AG04450 (cell line): Measurements from ENCODE around the gene ACR. TPM values are rescaled to one million over a fixed set of nuclear protein-coding genes. Genes with fewer than 3 reads are reported as not detected.
"Not testable (repeated sequence)": the region's sequence is repeated elsewhere in the genome, so short reads cannot be mapped to it uniquely, and the experiment has no call there.

Experiments used
- CTCF ChIA-PET: fragments of 300-600, 350-600 bp; formaldehyde crosslinking; extraction: SDS; loops from one replicate; lab custom pipeline; 2022; ENCODE audit warnings: antibody characterized with exemption, inconsistent platforms; lab: Charles Lee
- POLR2A ChIA-PET: fragments of 350-600 bp; formaldehyde crosslinking; extraction: SDS; loops from one replicate; lab custom pipeline; 2021; ENCODE audit warnings: antibody characterized with exemption, inconsistent platforms; lab: Yijun Ruan, JAX
- DNase-seq: peaks from one replicate; pipeline ENCODE4 v3.0.0-alpha.2; 2011; ENCODE audit warnings: low read depth, low spot score
- H3K27ac ChIP-seq: one replicate; pipeline ENCODE4 v1.5.1; 2012; ENCODE audit warnings: low read depth, low read length, control low read depth
- H3K27me3 ChIP-seq: one replicate; pipeline ENCODE4 v1.6.0; 2012; ENCODE audit warnings: low read length; ENCODE audit not compliant: control insufficient read depth, insufficient read depth
- H3K4me3 ChIP-seq: 2 replicates; pipeline ENCODE4 v1.5.1; 2011; ENCODE audit warnings: mild to moderate bottlenecking, low read depth, low read length, control low read depth
- H3K9me3 ChIP-seq: 2 replicates; pipeline ENCODE4 v1.5.1; 2012; ENCODE audit warnings: low read length; ENCODE audit not compliant: control insufficient read depth, insufficient read depth
- polyA plus RNA-seq: library from polyadenylated mRNA; depleted of rRNA; stranded (reverse); fragments of >200 nt; gene quantifications from 2 replicates; pipeline ENCODE4 v1.2.3, GENCODE V29; 2011
- TF ChIP-seq, protein P1 (sequence below): IDR thresholded peaks from 2 replicates; pipeline ENCODE4 v1.5.1; 2011; ENCODE audit warnings: low read depth, low read length, control low read depth, inconsistent platforms

Gene ACR
- polyA plus RNA-seq, 1 experiment: not detected

GRCh38 chr22:50749302-50750074 lies 11.5 kb downstream of the ACR start:
- H3K9me3 ChIP-seq, CTCF ChIA-PET, H3K27me3 ChIP-seq, DNase-seq, H3K27ac ChIP-seq, H3K4me3 ChIP-seq, POLR2A ChIA-PET: not testable (repeated sequence)

DNA sequence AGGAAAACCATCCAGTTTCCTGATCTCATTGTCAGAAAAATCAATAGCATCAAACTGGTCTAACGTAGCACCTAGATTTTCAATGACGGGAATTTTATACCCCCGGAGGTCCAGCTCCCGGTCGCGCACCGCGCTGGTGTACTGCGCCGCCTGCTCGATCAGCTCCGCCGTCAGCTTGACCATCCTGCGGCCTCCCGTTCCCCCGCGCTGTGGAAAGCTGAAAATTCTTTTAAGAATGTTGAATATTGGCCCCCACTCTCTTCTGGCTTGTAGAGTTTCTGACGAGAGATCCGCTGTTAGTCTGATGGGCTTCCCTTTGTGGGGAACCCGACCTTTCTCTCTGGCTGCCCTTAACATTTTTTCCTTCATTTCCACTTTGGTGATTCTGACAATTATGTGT lies 17.2 kb downstream of the ACR start:
- H3K27ac ChIP-seq, H3K4me3 ChIP-seq, H3K27me3 ChIP-seq, CTCF ChIA-PET, POLR2A ChIA-PET, H3K9me3 ChIP-seq, DNase-seq: not testable (repeated sequence)

DNA sequence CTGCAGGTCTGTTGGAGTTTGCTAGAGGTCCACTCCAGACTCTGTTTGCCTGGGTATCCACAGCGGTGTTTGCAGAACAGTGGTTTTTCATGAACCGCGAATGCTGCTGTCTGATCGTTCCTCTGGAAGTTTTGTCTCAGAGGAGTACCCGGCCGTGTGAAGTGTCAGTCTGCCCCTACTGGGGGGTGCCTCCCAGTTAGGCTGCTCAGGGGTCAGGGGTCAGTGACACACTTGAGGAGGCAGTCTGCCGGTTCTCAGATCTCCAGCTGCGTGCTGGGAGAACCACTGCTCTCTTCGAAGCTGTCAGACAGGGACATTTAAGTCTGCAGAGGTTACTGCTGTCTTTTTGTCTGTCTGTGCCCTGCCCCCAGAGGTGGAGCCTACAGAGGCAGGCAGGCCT lies 18.4 kb downstream of the ACR start:
- H3K9me3 ChIP-seq, H3K4me3 ChIP-seq, POLR2A ChIA-PET, H3K27ac ChIP-seq, CTCF ChIA-PET, DNase-seq, H3K27me3 ChIP-seq: not testable (repeated sequence)

- POLR2A ChIA-PET, H3K27me3 ChIP-seq, DNase-seq, H3K9me3 ChIP-seq: not testable (repeated sequence)
- peak overlapping the region; percentile 39 for H3K27ac ChIP-seq
- peak overlapping the region; percentile 62 for H3K4me3 ChIP-seq
- CTCF ChIA-PET: interaction anchor here (0.6 kb wide), 1 partner anchor 24 kb away, joined by 3 read pairs; no protein-coding TSS in a partner anchor
- TF ChIP-seq, protein P1, sequence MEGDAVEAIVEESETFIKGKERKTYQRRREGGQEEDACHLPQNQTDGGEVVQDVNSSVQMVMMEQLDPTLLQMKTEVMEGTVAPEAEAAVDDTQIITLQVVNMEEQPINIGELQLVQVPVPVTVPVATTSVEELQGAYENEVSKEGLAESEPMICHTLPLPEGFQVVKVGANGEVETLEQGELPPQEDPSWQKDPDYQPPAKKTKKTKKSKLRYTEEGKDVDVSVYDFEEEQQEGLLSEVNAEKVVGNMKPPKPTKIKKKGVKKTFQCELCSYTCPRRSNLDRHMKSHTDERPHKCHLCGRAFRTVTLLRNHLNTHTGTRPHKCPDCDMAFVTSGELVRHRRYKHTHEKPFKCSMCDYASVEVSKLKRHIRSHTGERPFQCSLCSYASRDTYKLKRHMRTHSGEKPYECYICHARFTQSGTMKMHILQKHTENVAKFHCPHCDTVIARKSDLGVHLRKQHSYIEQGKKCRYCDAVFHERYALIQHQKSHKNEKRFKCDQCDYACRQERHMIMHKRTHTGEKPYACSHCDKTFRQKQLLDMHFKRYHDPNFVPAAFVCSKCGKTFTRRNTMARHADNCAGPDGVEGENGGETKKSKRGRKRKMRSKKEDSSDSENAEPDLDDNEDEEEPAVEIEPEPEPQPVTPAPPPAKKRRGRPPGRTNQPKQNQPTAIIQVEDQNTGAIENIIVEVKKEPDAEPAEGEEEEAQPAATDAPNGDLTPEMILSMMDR: peak; percentile 27; the same call in 1 of the 2 replicates
These were observed 19.0 kb downstream of the ACR start for GRCh38 chr22:50756949-50757491.

DNA sequence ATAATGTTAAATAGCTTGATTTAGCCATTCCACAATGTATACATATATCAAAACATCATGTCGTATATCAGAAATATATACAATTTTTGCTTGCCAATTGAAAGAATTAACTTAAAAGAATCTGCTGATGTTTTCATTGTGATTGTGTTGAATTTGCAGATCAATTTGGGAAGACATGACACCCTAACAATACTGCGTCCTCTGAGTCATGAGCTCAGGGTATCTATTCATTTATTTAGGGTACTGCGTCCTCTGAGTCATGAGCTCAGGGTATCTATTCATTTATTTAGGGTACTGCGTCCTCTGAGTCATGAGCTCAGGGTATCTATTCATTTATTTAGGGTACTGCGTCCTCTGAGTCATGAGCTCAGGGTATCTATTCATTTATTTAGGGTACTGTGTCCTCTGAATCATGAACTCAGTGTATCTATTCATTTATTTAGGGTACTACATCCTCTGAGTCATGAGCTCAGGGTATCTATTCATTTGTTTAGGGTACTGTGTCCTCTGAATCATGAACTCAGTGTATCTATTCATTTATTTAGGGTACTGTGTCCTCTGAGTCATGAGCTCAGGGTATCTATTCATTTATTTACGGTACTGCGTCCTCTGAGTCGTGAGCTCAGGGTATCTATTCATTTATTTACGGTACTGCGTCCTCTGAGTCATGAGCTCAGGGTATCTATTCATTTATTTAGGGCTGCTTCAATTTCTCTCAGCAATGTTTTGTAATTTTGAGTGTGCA lies 21.8 kb downstream of the ACR start:
- H3K9me3 ChIP-seq, POLR2A ChIA-PET, H3K27ac ChIP-seq, H3K4me3 ChIP-seq, H3K27me3 ChIP-seq: not testable (repeated sequence)
- CTCF ChIA-PET: interaction anchor here (1.1 kb wide), 1 partner anchor 15 kb away, joined by 5 read pairs; no protein-coding TSS in a partner anchor
- DNase-seq: peak; percentile 24

DNA sequence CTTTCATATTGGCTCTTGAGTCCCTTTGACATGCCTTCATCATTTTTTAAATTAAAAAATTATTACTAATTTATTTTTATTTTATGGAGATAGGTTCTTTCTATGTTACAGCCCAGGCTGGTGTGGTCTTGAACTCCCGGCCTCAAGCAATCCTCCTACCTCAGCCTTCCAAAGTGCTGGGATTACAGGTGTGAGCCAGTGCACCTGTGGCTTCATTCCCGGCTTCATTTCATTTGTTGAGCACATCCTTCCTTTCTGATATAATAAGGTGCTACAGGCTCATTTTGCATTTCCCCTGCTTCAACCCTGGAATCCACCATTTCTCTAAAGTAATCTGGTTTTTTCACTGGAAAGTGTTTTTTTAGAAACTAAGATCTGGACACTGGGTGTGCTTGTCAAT lies 23.8 kb downstream of the ACR start:
- POLR2A ChIA-PET, CTCF ChIA-PET, H3K27ac ChIP-seq, H3K4me3 ChIP-seq, DNase-seq, H3K27me3 ChIP-seq, H3K9me3 ChIP-seq: not testable (repeated sequence)

- CTCF ChIA-PET, H3K4me3 ChIP-seq, H3K27ac ChIP-seq, POLR2A ChIA-PET, H3K27me3 ChIP-seq, DNase-seq, H3K9me3 ChIP-seq: not testable (repeated sequence)
These were observed 26.3 kb downstream of the ACR start for GRCh38 chr22:50764288-50764687.
